Fibroblast of skin of right biceps (primary cell): Measurements from ENCODE around the gene FSTL4.

ENCODE experiments used
- DNase-seq: peaks from one replicate; pipeline ENCODE4 v3.0.0-alpha.2; 2013

The FSTL4 gene

GRCh38 chr5:133423618-133424282, 188.6 kb downstream of the FSTL4 start:
- peak; percentile 35 for DNase-seq

GRCh38 chr5:133423011-133423617, 189.2 kb downstream of the FSTL4 start:
- no peak for DNase-seq

- no peak for DNase-seq
These were observed 190.5 kb downstream of the FSTL4 start for GRCh38 chr5:133421806-133422205.

GRCh38 chr5:133421394-133421793, 190.9 kb downstream of the FSTL4 start:
- DNase-seq: no peak

DNA sequence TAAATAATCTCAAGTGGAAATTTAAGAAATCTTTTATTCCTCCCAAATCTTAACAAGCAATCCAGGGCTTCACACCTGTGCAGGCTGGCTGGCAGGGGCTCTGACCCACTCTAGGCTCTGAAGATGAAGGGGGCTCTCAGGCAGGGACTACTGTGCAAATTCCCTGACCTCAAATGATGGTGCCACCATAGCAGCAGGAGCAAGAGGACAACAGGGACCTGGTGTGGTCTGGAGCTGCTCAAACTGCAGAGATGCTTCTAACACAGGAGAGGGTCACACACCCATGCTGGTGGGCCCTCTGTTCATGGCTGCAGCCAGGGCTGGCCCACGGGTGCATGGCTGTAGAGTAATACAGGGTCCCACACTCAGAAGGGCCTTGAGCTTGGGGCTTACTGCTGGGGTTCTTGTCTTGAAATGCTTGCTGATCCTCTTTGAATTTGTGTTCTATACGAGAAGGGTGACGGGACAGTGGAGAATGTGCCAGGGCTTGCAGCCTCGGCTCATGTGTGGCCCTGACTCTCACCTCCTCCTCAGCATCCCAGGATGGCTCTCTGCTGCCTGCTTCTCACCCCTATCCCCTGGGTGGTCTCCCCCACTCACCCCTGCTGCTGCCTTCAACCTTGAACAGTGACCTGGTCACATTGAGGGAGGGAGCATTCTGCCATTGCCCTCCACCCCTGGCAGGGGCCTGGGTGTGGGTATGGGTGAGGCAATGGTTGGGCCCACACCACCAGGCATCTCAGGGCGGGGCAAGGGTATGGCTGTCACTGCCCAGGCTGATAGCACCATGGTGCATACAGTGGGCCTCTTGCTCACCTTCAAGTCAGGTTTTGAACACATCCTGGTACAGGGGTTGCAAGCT, 191.7 kb downstream of the FSTL4 start:
- no peak for DNase-seq

DNA sequence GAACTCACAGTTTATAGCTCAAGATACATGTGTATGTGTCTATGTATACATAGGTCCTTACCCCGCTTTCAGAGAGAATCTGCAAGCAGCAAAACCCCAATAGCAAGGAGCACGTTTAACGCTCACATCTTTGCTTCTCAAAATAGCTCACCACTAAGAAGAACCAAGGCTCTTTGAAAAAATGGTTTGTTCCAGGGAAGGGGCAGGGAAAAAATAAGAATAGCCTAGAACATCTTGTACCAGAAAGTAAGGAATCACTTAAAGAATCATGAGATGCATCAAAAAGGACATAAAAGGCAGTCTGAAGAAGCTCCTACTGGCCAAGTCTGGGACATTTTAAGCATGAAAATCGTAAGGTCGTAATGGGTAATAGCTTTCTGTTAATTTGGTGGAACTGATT, 196.4 kb downstream of the FSTL4 start:
- no peak for DNase-seq

DNA sequence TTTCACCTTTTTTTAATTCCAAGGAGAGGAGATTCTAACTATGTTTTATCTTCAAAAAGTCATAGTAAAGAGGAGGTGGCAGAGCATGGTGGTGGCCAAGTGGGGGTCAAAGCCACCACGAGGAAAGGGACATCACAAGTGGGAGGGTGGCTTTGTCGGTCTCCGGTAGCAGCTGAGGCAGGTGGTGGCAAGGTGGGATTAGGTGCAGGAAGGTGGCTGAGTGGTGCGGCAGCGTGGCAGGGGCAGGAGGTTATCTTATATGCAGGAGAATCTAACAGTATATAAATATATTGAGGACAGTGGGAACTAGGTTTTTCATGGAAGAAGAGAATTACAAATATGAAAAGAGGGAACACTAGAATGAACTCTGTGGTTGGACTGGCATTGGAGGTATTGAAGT, 196.8 kb downstream of the FSTL4 start:
- DNase-seq: no peak

GRCh38 chr5:133412661-133413060, 199.7 kb downstream of the FSTL4 start:
- DNase-seq: no peak

GRCh38 chr5:133410335-133410828, 202.0 kb downstream of the FSTL4 start:
- no peak for DNase-seq

DNA sequence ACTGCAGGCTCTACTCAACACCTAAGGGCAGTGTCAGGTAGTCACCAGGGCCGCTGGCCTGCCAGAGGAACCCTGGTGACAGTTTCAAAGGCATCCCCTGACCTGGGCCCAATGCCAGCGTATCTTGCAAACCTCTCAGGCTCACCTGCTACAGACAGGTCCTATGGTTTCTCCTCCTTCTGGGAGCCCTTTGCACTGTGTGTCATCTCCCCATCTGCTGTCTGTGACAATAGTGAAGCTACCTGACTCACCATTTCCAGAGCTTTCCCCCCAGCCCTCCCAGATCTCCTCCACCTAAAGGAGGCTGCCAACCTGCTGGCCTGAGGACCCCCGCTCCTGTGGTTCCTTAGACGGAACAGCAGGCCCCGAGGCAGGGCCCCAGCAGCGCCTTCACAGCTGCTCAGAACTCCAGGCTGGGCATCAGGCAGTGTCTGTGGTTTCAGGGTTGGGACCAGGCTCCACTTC, 203.1 kb downstream of the FSTL4 start:
- no peak for DNase-seq

DNA sequence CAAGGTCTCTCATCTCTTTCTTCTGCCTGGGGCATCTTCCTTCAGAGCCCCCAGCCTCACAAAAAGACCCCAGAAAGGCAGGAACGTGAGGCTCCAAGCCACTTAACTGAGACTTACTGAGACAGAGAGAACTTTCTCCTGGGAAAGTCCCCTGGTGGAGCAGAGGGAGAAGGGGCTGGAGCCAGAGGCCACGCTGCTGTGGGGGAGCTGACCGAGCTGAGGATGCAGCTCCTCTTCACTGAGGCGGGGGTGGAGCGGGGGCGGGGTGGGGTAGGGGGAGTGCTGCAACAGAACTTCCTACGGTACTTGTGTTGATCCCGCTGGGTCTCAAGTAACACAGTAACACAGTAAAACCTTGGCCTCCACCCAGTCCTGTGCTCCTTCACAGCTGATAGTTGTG, 204.0 kb downstream of the FSTL4 start:
- DNase-seq: no peak

DNA sequence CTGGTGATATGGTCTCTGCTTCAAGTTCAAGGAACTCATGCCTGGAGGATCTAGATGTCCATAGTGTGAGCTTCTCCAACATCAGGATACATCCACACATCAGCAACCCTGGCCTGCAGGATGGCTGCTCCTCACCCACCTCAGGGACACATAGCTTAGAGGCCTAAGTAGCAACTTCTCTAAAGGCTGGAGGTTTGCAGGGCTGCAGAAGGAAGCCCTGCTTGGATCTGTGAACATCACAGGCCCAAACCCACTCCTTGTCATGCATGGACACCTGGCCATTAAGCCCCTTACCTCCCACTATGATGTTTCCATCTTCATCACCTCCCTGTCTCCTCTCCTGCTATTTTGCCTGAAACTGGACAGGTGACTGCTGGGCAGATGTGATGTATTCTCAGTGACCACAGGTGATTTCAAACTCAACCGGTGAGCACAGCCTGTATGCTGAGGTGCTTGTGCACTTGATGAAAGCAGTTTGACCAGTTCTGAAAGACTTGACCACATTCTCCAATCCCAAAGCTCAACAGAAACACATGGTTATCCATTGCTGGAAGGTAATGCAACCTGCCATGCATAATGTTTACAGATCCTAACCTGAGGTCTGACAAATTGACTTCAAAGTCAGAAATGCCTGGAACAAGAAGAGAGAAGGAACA, 205.2 kb downstream of the FSTL4 start:
- no peak for DNase-seq

GRCh38 chr5:133406208-133406976, 205.9 kb downstream of the FSTL4 start:
- DNase-seq: no peak

DNA sequence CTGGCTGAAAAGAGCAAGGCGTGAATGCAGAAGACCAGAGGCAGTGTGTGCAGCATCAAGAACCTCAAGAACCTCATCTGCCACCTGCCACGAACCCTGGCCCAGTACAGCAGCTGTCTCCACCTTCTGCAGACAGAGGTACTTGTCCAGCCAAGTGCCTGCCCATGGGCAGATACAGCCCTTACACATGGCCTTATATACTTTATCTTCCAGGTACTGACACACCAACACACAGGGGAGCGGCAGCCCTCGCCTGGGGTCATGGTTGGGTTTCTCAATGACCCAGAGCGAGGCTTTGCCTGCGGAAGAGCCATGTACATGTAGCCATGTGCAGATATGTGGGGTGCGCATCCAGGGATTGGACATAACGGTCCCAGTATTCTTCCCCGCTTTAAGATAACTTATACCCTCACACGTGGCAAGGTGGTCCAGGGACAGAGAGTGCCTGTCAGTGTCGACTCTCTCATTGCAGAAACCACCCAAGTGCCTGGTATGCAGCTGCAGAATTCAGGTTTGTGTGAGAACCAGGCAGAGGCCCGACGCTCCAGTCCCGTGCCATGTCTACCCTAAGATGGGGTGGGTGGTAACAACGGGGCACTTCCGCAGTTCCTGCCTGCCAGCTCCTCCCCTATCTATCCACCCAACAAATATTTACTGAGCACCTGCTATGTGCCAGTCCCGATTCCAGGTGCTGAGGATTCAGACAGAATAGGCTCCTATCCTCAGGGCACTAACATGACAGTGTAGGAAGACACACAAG, 206.9 kb downstream of the FSTL4 start:
- no peak for DNase-seq

- DNase-seq: no peak
These were observed 207.6 kb downstream of the FSTL4 start for GRCh38 chr5:133404724-133405123.

DNA sequence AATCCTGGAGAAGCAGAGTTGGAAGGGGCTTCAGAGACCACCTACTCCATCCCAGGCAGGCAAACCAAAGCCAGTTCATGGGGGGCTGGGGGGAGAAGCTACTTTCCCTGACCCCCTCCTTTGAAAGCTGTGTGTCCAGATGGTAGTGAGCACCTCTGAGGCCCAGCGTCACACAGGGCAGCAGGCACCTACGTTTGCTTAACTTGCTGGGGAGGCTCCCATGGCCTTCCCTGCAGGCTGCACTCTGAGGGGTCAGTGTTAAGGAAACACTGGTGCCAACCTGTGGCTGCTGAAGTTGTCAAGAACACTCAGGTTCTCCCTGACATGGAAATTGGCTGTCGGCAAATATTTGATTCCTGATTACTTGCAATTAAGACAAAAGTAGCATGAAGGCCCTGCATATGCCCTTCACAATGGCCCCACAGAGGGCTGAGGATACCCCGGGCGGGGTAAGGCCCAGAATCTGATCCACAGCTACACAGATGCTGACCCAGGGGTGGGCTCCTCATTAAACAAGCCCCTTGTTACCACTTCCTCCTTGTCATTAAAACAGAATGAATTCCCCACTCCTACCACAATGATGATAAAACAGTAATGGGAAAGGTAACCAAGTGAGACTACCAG, 208.5 kb downstream of the FSTL4 start:
- no peak for DNase-seq

- no peak for DNase-seq
These were observed 209.6 kb downstream of the FSTL4 start for GRCh38 chr5:133402775-133403174.

DNA sequence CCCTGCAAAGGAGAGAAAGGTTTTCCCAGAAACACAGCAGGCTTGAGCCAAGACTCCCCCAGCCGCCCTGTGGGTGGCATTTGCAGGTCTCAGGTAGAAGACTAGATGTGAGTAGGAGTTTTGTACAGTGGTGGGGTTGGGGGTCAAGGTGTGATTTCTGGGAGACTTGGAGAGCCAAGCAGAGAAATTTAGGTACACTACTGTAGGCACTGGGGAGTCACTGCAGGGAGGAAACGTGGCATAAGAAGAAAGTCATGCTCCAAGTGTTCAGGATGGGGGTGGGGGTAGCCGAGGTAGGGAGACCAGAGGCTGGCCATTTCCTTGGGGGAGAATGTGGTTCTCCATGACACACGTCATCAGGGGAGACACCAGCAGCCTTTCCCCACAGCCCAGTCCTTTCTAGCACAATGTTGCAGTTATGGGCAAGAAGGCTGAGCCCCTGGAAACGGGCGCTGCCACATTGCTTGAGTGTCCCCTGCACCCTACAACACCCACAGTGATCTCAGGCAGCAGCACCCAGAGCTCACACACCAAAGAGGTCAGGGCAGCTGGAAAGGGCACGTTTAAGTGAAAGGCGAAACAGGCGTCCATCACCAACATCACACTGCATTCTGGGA, 210.5 kb downstream of the FSTL4 start:
- no peak for DNase-seq

GRCh38 chr5:133400831-133401351, 211.4 kb downstream of the FSTL4 start:
- no peak for DNase-seq

- no peak for DNase-seq
These were observed 212.2 kb downstream of the FSTL4 start for GRCh38 chr5:133400120-133400519.
